NCI-H345 treated with DMSO at 0.1 percent for 48 hours (cell line): ENCODE data around the gene ADAM12.
"Not testable (repeated sequence)": the region's sequence is repeated elsewhere in the genome, so short reads cannot be mapped to it uniquely, and the experiment has no call there.

Experiments
- DNase-seq: peaks from one replicate; lab custom pipeline; 2025; ENCODE audit not compliant: unreplicated experiment; lab: John Stamatoyannopoulos, UW

Gene ADAM12

GRCh38 chr10:126374435-126374834 lies 13.8 kb downstream of the ADAM12 start:
- no peak for DNase-seq

- no peak for DNase-seq
Observed at GRCh38 chr10:126373972-126374371, 14.3 kb downstream of the ADAM12 start.

GRCh38 chr10:126373147-126373546 lies 15.1 kb downstream of the ADAM12 start:
- DNase-seq: no peak

- DNase-seq: no peak
Observed at GRCh38 chr10:126372396-126372795, 15.9 kb downstream of the ADAM12 start.

- no peak for DNase-seq
Observed at GRCh38 chr10:126369125-126369710, 19.1 kb downstream of the ADAM12 start.

- no peak for DNase-seq
Observed at GRCh38 chr10:126357169-126357568, 31.1 kb downstream of the ADAM12 start.

- DNase-seq: no peak
Observed at GRCh38 chr10:126353666-126354065, 34.6 kb downstream of the ADAM12 start.

GRCh38 chr10:126352453-126352852 lies 35.8 kb downstream of the ADAM12 start:
- no peak for DNase-seq

- no peak for DNase-seq
Observed at GRCh38 chr10:126351021-126351420, 37.3 kb downstream of the ADAM12 start.

GRCh38 chr10:126350216-126350992 lies 37.9 kb downstream of the ADAM12 start:
- no peak for DNase-seq

- DNase-seq: no peak
Observed at GRCh38 chr10:126349676-126350075, 38.6 kb downstream of the ADAM12 start.

- DNase-seq: no peak
Observed at GRCh38 chr10:126349101-126349500, 39.2 kb downstream of the ADAM12 start.

- not testable (repeated sequence) for DNase-seq
Observed at GRCh38 chr10:126343496-126343895, 44.8 kb downstream of the ADAM12 start.

- no peak for DNase-seq
Observed at GRCh38 chr10:126342680-126343079, 45.6 kb downstream of the ADAM12 start.

GRCh38 chr10:126341491-126341890 lies 46.8 kb downstream of the ADAM12 start:
- no peak for DNase-seq

- no peak for DNase-seq
Observed at GRCh38 chr10:126337251-126337810, 50.9 kb downstream of the ADAM12 start.

- no peak for DNase-seq
Observed at GRCh38 chr10:126336801-126337200, 51.5 kb downstream of the ADAM12 start.

- no peak for DNase-seq
Observed at GRCh38 chr10:126334272-126334671, 54.0 kb downstream of the ADAM12 start.

- DNase-seq: no peak
Observed at GRCh38 chr10:126332576-126332975, 55.7 kb downstream of the ADAM12 start.

GRCh38 chr10:126331101-126331500 lies 57.2 kb downstream of the ADAM12 start:
- DNase-seq: no peak

GRCh38 chr10:126324826-126325225 lies 63.5 kb downstream of the ADAM12 start:
- no peak for DNase-seq

GRCh38 chr10:126321440-126321839 lies 66.8 kb downstream of the ADAM12 start:
- DNase-seq: no peak
